Uterus (tissue), 4 donors: ENCODE results near the gene PNPLA6. TPM values are rescaled to one million over a fixed set of nuclear protein-coding genes. Genes with fewer than 3 reads are reported as not detected.

Experiments used
- DNase-seq, 2 donors: peaks; one replicate each; pipeline ENCODE4 v3.0.0-alpha.2; 2019 to 2020
- H3K27ac ChIP-seq, 2 donors: fragments of 200-600 bp; sonication (generic); 1 replicate in 1 of 2; 2 replicates in 1 of 2; pipeline ENCODE4 v1.5.1; 2016 to 2018
- H3K27me3 ChIP-seq, 2 donors: fragments of 200-600 bp; sonication (generic); one replicate each; pipeline ENCODE4 v1.5.1; 2018 to 2019; ENCODE audit warnings: control low read depth in 1 of 2
- H3K36me3 ChIP-seq, 2 donors: fragments of 200-600 bp; sonication (generic); one replicate each; pipeline ENCODE4 v1.5.1; 2019; ENCODE audit warnings: control low read depth in 1 of 2
- H3K4me1 ChIP-seq, 2 donors: fragments of 200-600 bp; sonication (generic); one replicate each; pipeline ENCODE4 v1.5.1; 2018 to 2019; ENCODE audit warnings: control low read depth in 1 of 2
- H3K4me3 ChIP-seq, 2 donors: fragments of 200-600 bp; sonication (generic); 1 replicate in 1 of 2; 2 replicates in 1 of 2; pipeline ENCODE4 v1.5.1; 2018 to 2019; ENCODE audit warnings: mild to moderate bottlenecking in 1 of 2
- H3K9me3 ChIP-seq, 2 donors: fragments of 200-600 bp; sonication (generic); one replicate each; pipeline ENCODE4 v1.5.1; 2019; ENCODE audit warnings: control low read depth in 1 of 2
- CTCF ChIP-seq, 4 experiments: fragments of 200-600 bp in 2 of 4; fragments of 450-650 bp in 2 of 4; sonication (generic) in 2 of 4; IDR thresholded peaks; one replicate each; pipeline ENCODE4 v1.5.1; 2016 to 2019; ENCODE audit warnings: antibody characterized with exemption in 4 of 4, mild to moderate bottlenecking in 2 of 4, moderate library complexity in 1 of 4
- POLR2A ChIP-seq, 2 donors: fragments of 450-650 bp; IDR thresholded peaks; one replicate each; pipeline ENCODE4 v1.6.1; 2016; ENCODE audit warnings: antibody characterized with exemption in 2 of 2, mild to moderate bottlenecking in 1 of 2, moderate library complexity in 1 of 2
- intact Hi-C: fragments of 100-400 bp; cut with DNase I; formaldehyde crosslinking; loops from one replicate; pipeline ENCODE4 v1.15.1; 2023; ENCODE audit warnings: low total_unique reads
- total RNA-seq, 4 donors: library from RNA; depleted of rRNA in 3 of 4; stranded (reverse); fragments of >200 nt in 3 of 4; gene quantifications; one replicate each; pipeline versions ENCODE4 v1.1.0 to v1.2.4, GENCODE V29; 2014 to 2023
- donor health status: DM: yes; HTN: yes; CAD: no.

The PNPLA6 gene
- total RNA-seq, 4 donors from 2014 or later, result 26.4 to 113 (median 40.4) TPM

DNA sequence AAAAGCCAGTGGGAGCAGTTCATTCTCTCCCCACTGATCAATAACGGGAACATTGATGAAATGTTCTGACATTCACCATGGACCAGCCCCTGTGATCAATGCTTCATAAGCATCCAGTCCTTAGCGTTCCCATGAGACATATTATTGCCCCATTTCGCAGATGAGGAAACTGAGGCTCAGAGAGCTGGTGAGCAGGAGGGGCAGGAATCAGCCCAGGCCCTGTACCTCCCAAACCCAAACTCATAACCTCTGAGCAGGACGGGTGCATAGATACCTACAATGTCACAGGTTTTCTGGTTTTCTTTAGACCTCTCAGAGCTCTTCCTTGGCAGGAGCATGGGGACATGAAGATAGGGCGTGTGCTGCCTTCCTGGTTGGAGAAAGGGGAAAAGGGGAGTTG, 11.0 kb upstream of the PNPLA6 start:
- H3K27ac ChIP-seq, result no peak overlapping the region
- intact Hi-C loops, result no loop called here
- H3K9me3 ChIP-seq, result no peaks in the 10 kb centered on the region
- DNase-seq, result no peak
- no peak overlapping the region for H3K4me3 ChIP-seq
- H3K36me3 ChIP-seq, result no peaks in the 10 kb centered on the region
- H3K27me3 ChIP-seq, result no peaks in the 10 kb centered on the region
- H3K4me1 ChIP-seq, result peaks cover 0 to 8% of the 10 kb centered on the region in 2 donors
- TF ChIP-seq POLR2A (IDR thresholded peaks at IDR 0.05) (no peak), CTCF (IDR thresholded peaks at IDR 0.05) (no peak)

- no peaks in the 10 kb centered on the region for H3K9me3 ChIP-seq
- H3K27me3 ChIP-seq, result no peaks in the 10 kb centered on the region
- intact Hi-C loops, result no loop called here
- H3K27ac ChIP-seq, result no peak overlapping the region
- no peaks in the 10 kb centered on the region for H3K36me3 ChIP-seq
- TF ChIP-seq CTCF (IDR thresholded peaks at IDR 0.05), result no peak
- no peak for TF ChIP-seq POLR2A (IDR thresholded peaks at IDR 0.05)
- no peak overlapping the region for H3K4me3 ChIP-seq
- H3K4me1 ChIP-seq, result peaks cover 0 to 8% of the 10 kb centered on the region in 2 donors
- no peak for DNase-seq
Observed at GRCh38 chr19:7524992-7525739, 10.4 kb upstream of the PNPLA6 start.

DNA sequence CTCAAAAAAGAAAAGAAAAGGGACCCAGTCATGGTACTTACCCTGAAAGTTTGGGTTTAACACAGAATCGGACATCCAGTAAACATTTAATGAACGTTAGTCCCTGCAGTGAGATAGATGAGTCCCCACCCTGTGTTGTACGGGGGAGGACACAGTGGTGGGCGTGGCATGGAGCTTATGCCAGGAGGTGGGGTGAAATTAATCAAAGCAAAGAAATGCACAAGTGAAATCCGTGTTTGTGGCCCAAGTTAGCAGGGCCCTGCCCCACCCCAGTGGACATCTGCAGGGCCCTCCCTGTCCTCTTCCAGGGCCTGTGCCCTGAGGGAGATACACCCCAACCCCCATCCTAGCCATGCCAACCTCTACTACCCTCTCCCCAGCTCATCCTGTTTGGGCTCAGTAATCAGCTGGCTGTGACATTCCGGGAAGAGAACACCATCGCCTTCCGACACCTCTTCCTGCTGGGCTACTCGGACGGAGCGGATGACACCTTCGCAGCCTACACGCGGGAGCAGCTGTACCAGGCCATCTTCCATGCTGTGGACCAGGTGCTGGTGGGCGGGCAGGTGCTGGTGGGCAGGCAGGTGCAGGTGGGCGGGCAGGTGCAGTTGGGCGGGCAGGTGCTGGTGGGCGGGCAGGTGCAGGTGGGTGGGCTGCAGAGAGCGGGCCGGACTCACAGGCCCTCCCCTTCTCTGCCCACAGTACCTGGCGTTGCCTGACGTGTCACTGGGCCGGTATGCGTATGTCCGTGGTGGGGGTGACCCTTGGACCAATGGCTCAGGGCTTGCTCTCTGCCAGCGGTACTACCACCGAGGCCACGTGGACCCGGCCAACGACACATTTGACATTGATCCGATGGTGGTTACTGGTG, 9.2 kb upstream of the PNPLA6 start:
- DNase-seq, result no peak
- no peak overlapping the region for H3K27ac ChIP-seq
- TF ChIP-seq POLR2A (IDR thresholded peaks at IDR 0.05) (no peak), CTCF (IDR thresholded peaks at IDR 0.05) (no peak)
- H3K4me1 ChIP-seq, result peaks cover 0 to 8% of the 10 kb centered on the region in 2 donors
- H3K36me3 ChIP-seq, result no peaks in the 10 kb centered on the region
- no peaks in the 10 kb centered on the region for H3K27me3 ChIP-seq
- H3K9me3 ChIP-seq, result no peaks in the 10 kb centered on the region
- intact Hi-C loops, result no loop called here
- H3K4me3 ChIP-seq, result no peak overlapping the region

DNA sequence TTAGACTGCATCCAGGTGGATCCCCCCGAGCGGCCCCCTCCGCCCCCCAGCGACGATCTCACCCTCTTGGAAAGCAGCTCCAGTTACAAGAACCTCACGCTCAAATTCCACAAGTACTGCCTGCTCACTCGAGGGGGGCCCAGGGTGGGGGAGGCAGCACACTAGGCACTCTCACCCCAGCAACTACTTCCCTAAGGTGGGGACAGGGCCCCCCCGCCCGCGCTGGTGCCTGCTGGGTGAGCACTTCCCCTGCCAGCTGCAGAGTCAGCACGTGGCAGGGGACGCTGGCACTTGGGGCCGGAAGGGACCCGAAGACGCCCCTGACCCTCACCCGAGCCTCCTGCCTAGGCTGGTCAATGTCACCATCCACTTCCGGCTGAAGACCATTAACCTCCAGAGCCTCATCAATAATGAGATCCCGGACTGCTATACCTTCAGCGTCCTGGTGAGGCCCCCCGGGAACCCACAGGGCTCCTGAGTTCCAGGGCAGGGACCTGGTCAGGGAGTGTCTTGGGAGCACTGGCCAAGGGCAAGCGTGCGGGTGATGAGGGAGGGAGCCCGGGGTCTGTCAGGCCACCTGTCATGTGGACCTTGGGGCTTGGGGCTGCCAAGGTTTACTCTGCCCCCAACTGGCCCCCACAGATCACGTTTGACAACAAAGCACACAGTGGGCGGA, 7.9 kb upstream of the PNPLA6 start:
- intact Hi-C loops, result no loop called here
- Histone ChIP-seq H3K36me3 (no peaks in the 10 kb centered on the region), H3K4me3 (no peak overlapping the region), H3K27ac (no peak overlapping the region), H3K9me3 (no peaks in the 10 kb centered on the region), H3K4me1 (peaks cover 0 to 8% of the 10 kb centered on the region in 2 donors), H3K27me3 (no peaks in the 10 kb centered on the region)
- TF ChIP-seq POLR2A (IDR thresholded peaks at IDR 0.05) (no peak), CTCF (IDR thresholded peaks at IDR 0.05) (no peak)
- no peak for DNase-seq
